NCI-H146 treated with DMSO at 0.1 percent for 48 hours (cell line): Measurements from ENCODE around the gene PACS2.

Experiments
- DNase-seq: peaks from one replicate; lab custom pipeline; 2025; ENCODE audit not compliant: unreplicated experiment; lab: John Stamatoyannopoulos, UW

PACS2 gene

DNA sequence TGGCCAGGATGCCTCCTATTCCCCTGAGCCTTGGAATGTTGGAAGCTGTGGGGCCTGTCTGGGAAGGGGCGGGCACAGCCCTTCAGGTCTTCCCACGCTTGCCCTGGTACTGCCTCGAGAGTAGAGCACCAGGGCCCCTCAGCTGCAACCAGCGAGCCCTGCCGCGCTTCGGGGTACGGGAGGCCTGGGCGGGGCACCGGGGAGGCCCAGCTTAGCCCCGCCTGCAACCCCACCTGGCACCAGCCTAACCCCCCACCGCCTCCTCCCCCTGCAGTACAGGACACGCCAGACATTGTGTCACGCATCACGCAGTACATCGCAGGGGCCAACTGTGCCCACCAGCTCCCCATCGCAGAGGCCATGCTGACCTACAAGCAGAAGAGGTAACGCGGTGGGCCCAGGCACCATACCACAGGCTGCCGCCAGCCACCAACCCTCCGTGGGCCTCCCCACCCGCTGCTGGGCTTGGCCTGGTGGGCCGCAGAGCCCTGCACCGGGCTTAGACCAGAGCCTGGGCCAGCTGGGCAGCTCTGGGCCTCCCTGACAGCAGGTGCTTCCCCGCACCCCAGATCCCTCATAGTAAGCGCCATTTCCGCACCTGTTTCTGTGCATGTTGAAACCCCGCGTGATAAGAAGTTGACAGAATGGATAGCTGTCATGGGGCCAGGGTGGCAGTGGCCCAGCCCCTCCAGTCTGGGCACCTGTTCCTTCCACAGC, 70.2 kb downstream of the PACS2 start:
- DNase-seq, result no peak

- DNase-seq, result no peak
Observed at GRCh38 chr14:105385322-105385637, 70.7 kb downstream of the PACS2 start.

- no peak for DNase-seq
Observed at GRCh38 chr14:105385698-105386365, 71.3 kb downstream of the PACS2 start.

GRCh38 chr14:105386581-105387529, 72.3 kb downstream of the PACS2 start:
- no peak for DNase-seq

DNA sequence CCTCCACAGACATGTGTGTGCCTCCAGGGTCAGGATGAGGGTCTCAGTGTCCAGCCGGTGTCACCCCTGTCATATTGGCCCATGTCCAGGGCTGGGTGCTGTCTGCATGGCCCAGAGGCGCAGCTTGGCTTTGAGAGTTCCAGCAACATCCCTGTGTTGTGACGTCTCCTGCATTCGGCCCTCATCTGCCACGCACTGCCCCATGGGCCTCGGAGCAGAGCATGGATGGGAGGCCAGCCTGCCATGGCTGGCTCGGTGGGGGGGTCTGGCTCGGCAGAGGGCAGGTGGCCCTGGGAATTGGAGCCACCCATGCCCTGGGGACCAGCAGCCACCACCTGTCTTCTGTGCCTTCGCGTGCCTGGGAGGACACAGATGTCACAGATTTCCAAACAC, 73.0 kb downstream of the PACS2 start:
- DNase-seq, result no peak

DNA sequence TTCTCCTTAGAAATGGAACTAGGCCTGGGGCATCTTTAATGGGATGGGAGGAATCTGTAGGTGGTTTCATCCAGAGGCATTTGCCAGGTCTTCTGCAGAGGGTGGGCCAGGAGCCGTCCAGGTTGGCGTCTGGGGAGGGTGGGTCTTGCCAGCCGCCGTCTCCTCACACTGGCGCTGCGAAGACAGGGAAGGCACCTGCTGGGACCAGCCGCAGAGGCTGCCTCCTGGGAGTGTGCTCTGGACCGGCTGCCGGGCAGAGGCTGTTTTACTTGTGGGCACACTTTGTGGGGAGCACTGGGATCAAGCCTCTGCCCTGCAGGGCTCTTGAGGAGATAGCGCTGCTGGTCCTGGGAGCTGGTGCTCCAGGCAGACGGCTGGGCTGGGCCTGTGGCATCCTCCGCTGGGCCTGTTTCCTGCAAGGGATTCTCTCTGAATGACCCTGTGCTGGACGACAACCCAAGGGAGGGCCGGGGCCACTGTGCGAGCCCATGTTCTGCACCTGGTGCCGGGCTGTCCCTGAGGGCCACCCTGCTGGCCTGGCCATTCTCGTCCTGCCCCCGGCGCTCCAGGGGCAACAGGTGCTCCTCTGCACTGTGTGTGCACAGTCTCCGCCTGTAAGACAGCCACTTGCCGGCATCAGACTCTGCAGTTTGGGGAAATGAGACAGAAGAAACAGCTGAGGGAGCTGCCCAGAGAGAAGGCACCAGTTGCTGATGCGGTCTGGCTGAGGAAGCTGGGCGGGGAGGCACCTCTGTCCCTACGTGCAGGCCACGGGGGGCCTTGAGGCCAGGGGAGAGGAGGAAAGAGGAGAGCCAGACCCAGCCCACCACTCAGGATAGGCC, 73.8 kb downstream of the PACS2 start:
- peak; percentile 67 for DNase-seq

- DNase-seq, result no peak
Observed at GRCh38 chr14:105388976-105389375, 74.4 kb downstream of the PACS2 start.

- no peak for DNase-seq
Observed at GRCh38 chr14:105389534-105389933, 75.0 kb downstream of the PACS2 start.

DNA sequence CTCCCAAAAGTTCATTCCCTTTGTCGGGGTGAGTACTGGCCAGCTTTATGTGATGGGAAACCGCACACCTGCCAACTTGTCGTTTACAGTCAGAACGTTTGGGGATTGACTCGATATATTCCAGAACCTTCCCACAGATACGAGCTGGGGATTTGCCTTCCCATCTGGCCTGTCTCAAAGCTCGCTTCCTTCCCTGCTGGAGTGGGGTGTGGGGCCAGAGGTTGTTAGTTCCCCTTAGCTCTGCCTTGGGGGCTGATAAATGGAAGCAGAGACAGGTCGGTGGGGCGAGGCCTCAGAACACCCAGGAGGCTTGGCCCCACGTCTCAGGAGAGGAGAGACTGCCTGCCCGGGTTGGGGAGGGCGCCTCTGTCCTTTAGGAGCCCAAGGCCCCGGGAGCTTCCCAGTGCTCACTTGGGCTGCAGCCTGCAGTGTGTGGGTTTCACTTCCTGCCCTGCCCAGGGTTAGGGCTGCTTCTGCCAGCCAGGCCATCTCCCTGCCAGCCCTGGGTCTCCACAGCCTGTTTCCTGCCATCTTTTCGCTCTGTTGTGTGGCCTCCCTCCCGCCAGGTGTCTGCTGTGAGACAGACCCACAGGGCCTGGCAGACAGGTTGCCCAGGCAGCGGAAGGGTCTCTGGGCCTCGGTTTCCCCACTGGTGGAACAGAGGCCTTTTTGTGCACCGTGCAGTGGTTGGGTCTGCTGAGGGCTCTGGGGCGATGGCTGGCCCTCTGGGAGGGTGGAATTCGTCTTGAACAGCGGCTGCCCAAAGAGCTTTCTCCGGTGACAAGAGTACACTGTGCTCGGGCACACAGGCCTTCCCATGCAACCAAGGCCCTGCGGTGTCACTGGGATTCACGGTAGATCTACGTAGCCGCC, 75.7 kb downstream of the PACS2 start:
- DNase-seq, result no peak

- DNase-seq, result no peak
Observed at GRCh38 chr14:105390849-105391500, 76.4 kb downstream of the PACS2 start.

DNA sequence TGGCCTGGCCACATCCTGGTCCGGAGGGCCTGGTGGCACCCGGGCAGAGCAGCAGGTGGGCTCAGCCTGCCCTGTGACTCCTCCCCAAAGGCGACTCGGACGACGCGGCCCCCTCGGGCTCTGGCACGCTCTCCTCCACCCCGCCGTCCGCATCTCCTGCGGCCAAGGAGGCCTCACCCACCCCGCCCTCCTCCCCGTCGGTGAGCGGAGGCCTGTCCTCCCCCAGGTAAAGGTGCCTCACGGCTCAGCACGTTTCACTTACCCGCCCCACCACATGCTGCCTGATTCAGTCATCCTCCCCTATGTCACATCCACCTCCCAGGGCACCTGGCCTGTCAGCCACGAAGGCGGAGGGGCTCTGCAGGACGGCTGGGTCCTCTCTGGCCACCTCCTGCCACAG, 77.0 kb downstream of the PACS2 start:
- no peak for DNase-seq

DNA sequence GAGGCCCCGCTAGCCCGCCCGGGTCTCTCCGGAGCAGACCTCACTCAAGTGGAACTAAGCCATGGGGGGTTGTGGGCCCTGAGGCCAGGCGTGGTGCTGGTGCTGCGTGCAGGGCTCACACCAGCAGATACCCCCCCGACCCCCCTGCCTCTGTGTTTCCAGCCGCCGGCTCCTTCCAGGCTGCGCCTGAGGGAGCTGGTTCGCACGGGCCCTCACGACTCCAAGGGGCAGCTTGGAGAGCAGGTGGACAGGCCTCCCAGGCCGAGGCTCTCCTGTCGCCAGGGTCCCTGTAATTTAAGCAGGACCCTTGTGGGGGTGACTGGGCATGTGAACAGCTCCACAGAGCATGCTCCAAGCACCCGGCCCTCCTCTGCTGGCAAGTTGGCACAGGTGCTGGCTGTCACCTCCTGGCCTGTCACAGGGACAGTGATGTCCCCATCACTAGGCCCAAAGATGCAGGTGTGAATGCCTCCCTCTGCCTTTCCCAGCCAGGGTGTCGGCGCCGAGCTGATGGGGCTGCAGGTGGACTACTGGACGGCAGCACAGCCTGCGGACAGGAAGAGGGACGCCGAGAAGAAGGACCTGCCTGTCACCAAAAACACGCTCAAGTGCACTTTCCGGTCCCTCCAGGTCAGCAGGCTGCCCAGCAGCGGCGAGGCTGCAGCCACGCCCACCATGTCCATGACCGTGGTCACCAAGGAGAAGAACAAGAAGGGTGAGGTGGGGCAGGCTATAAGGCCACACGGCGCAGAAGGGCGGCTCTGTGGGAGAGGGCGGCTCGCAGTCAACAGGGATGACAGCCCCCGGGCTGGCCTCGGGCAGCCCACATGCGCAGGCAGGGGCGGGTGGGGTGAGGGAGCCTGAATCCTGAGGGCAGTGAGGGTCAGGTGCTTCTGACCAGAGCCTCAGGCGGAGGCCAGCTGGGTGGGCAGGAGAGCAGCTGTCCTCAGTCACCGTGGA, 77.9 kb downstream of the PACS2 start:
- DNase-seq, result no peak

DNA sequence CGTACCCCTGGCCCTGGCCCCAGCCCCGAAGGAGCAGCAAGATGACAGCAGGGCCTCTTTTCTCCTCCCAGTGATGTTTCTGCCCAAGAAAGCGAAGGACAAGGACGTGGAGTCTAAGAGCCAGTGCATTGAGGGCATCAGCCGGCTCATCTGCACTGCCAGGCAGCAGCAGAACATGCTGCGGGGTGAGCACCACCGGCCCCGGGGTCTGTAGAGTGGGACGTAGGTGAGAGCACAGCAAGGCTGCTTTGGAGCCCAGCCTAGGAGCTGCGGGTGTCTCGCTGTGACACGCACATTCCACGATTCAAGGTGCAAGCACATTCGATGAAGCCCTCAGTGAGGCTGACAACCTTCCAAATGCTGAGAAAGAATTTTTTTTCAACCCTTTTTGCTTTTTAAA, 78.6 kb downstream of the PACS2 start:
- DNase-seq, result no peak

GRCh38 chr14:105394714-105395537, 80.4 kb downstream of the PACS2 start:
- DNase-seq, result no peak

DNA sequence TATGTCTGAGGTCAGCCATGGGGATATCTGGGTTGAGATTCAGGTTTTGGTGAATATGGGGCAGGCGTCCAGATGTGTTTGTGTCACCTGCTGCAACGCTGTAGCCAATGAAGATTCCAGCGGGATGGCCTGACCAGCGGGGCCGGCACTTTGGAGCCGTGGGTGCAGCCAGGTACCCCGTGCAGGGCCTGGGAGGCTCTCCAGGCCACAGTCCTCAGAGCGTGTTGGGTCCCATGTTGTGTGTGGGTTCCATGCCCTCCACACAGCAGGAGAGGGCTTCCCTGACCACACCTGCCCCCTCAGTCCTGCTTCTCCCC, 80.9 kb downstream of the PACS2 start:
- DNase-seq, result no peak

DNA sequence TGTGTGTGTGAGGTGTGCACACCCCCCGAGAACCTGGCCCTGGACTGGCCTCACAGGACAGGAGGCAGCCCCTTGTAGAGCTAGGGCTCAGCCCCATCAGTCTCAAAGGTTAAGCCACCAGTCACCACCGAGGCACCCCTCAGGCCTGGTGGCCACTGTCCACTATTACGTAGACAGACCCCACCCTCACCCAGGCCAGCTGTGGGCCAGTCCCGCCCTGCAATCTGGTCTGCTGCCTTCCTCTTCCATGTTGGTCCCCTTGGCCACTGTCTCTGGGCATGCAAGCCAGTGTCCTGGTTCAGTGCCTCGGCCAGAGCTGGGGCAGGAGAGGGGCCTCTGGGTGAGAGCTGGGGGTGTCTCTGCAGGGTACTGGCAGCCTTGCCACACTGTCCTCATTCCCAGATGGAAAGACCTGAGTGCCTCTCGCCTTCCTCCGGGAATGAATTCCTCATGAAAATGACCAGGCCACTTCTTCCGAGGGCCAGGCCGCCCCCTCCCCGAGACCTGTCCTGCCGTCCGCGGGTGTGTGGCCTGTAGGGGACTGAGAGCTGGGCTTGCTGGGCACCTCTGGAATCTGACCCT, 82.9 kb downstream of the PACS2 start:
- no peak for DNase-seq

- DNase-seq, result peak; percentile 75
Observed at GRCh38 chr14:105398044-105398725, 83.6 kb downstream of the PACS2 start, which contains the start of gene TEX22. TSS of gene TEX22 (plus strand) at chr14:105398538. CDS start at chr14:105399341, 803 bp downstream.
